Hippocampal formation (tissue), 2 donors: ENCODE results near the gene PDIA5.

Experiments
- DNase-seq, 2 donors: peaks; one replicate each; lab custom pipeline; 2025; lab: John Stamatoyannopoulos, UW

Gene PDIA5

GRCh38 chr3:123169492-123169929 is 102.7 kb downstream of the PDIA5 start:
- DNase-seq, result no peak

GRCh38 chr3:123169930-123170329 is 103.1 kb downstream of the PDIA5 start:
- no peak for DNase-seq

- no peak for DNase-seq
These were observed 114.0 kb downstream of the PDIA5 start for GRCh38 chr3:123180791-123181190.

- DNase-seq, result no peak
These were observed 119.9 kb downstream of the PDIA5 start for GRCh38 chr3:123186695-123187094.

- no peak for DNase-seq
These were observed 121.2 kb downstream of the PDIA5 start for GRCh38 chr3:123188058-123188457.

GRCh38 chr3:123193448-123194101 is 126.8 kb downstream of the PDIA5 start:
- DNase-seq, result no peak

- no peak for DNase-seq
These were observed 127.7 kb downstream of the PDIA5 start for GRCh38 chr3:123194552-123194951.

- DNase-seq, result no peak
These were observed 131.5 kb downstream of the PDIA5 start for GRCh38 chr3:123198372-123198771.

- DNase-seq, result no peak
These were observed 134.4 kb downstream of the PDIA5 start for GRCh38 chr3:123201223-123201556.

- DNase-seq, result peak; percentile 80 to 86
These were observed 135.0 kb downstream of the PDIA5 start, which contains the start of gene SEC22A for GRCh38 chr3:123201557-123202427. Gene SEC22A, plus strand, starts transcription at chr3:123201943. Its CDS starts 7,275 bp downstream, at chr3:123209218.

GRCh38 chr3:123202451-123202850 is 135.6 kb downstream of the PDIA5 start:
- no peak for DNase-seq
